ENCODE data around the gene SLIT1. TPM values are rescaled to one million over a fixed set of nuclear protein-coding genes. Genes with fewer than 3 reads are reported as not detected.
A peak's percentile ranks its signal among the peaks of the same experiment; 100 is the strongest.

The SLIT1 gene
- total and polyA plus RNA-seq, 3 donors from 2014 or later: 1.9 to 4.6 (median 2.5) TPM

DNA sequence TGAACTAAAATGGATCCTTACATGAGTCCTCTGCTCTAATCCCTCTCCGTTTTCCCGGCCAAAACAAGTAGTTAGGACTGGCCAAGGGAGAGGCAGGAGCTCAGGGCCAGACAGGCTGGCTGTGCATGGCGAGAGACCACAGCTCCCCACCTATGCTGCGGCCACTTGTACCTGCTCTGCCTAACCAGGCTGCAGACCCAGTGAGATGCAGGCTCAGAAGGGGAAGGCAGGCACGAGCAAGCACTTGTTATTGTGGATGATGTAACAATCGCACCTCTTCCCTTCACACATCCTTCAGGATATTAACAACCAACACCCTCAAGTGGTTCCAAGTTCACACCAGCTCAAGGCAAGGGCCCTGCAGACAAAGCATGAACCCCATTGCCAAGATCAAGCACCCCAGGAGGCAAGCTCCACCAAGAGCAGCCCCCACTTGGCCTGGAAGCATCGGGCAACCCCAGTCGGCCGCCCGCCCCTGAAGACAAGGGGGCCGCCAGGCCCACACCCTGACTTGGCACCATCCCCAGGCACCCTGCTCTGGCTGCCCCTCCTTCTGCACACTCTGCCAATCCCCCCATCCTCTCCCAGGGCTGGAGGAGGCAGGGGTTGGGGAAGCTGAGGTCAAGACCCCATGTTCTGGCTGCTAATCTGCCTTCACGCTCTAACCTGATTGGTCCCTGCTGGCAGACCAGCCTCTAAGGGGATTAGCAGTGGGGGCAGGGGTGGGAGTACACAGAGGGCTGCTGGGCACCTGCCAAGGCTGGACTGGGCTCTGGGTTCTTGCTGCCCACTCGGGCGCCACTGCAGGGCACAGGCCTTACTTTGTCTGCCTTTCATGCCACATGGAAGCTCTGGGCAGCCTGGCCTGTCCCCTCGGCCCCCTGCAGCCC lies 111.3 kb downstream of the SLIT1 start:
- H3K27me3 ChIP-seq: no peaks in the 10 kb centered on the region
- intact Hi-C loops (cut with DNase I; ENCODE audit: low total_unique reads): loop anchor here (5.0 kb wide), 1 partner anchor 133 kb away; no protein-coding TSS in a partner anchor
- TF ChIP-seq POLR2A (IDR thresholded peaks at IDR 0.05): no peak
- TF ChIP-seq, protein P1, sequence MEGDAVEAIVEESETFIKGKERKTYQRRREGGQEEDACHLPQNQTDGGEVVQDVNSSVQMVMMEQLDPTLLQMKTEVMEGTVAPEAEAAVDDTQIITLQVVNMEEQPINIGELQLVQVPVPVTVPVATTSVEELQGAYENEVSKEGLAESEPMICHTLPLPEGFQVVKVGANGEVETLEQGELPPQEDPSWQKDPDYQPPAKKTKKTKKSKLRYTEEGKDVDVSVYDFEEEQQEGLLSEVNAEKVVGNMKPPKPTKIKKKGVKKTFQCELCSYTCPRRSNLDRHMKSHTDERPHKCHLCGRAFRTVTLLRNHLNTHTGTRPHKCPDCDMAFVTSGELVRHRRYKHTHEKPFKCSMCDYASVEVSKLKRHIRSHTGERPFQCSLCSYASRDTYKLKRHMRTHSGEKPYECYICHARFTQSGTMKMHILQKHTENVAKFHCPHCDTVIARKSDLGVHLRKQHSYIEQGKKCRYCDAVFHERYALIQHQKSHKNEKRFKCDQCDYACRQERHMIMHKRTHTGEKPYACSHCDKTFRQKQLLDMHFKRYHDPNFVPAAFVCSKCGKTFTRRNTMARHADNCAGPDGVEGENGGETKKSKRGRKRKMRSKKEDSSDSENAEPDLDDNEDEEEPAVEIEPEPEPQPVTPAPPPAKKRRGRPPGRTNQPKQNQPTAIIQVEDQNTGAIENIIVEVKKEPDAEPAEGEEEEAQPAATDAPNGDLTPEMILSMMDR (IDR thresholded peaks at IDR 0.05): no peak

DNA sequence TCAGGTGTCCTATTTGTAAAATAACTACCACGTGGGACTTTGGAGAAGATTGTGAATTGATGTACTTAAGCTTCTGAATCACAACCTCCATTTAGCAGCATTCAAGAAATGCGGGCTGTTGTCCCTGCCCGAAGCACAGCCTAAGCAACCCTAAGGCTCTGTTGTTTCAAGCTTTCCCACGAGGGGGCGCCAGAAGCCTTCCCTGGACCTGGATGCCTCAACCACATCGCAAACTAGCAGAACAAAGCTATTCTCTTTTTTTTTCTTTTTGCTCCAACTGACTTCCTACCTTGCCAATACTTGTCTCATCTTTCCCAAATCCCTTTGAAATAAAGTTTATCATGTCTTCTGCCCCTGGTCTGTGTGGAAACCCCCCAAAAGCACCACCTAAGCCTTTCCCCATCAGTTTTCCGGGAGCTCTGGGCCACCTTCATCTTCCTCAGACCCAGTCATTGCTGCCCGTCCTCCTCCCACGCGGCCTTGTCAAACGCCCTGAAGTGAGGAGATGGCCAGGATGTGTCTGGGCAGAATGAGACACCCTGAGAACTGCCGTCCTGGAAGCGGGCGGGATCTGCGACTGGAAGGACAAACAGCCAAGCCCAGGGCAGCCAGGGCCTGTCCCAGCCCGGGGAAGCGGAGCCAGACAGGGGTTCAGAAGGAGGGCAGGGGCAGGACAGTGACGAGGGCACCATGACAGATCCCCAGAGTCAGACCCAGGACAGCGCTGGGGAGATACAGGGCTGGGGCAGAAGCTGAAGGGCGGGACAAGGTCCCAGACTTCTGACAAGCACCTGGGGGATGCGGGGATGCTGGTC lies 112.7 kb downstream of the SLIT1 start:
- Histone ChIP-seq H3K9me3 (no peaks in the 10 kb centered on the region), H3K36me3 (ENCODE audit: low read depth, missing control alignments) (no peaks in the 10 kb centered on the region), H3K27me3 (no peaks in the 10 kb centered on the region), H3K4me1 (no peaks in the 10 kb centered on the region), H3K4me3 (no peak overlapping the region), H3K27ac (no peak overlapping the region)
- TF ChIP-seq, protein P1 (IDR thresholded peaks at IDR 0.05): peak; percentile 55 to 92 (median 88)
- TF ChIP-seq POLR2A (IDR thresholded peaks at IDR 0.05): no peak
- peak; percentile 95 for DNase-seq
- intact Hi-C loops (cut with DNase I; ENCODE audit: low total_unique reads): no loop called here
- 45 to 50% methylated on average over 21 of the region's 21 CpGs for WGBS, 2 donors

More for the DNA sequence above, 111.3 kb downstream of the SLIT1 start:
- Histone ChIP-seq H3K4me1 (no peaks in the 10 kb centered on the region), H3K4me3 (no peak overlapping the region), H3K27ac (no peak overlapping the region), H3K9me3 (no peaks in the 10 kb centered on the region), H3K36me3 (ENCODE audit: low read depth, missing control alignments) (no peaks in the 10 kb centered on the region)
- DNase-seq: no peak
- WGBS, 2 donors: 74 to 80% methylated on average over 11 to 15 of the region's 15 CpGs

GRCh38 chr10:97071496-97071895 lies 114.3 kb downstream of the SLIT1 start:
- DNase-seq: no peak
- Histone ChIP-seq H3K9me3 (no peaks in the 10 kb centered on the region), H3K27ac (no peak overlapping the region), H3K36me3 (ENCODE audit: low read depth, missing control alignments) (no peaks in the 10 kb centered on the region), H3K27me3 (no peaks in the 10 kb centered on the region), H3K4me1 (no peaks in the 10 kb centered on the region), H3K4me3 (no peak overlapping the region)
- WGBS, 2 donors: 88 to 93% methylated on average over 7 of the region's 7 CpGs
- intact Hi-C loops (cut with DNase I; ENCODE audit: low total_unique reads): no loop called here
- TF ChIP-seq, protein P1 (IDR thresholded peaks at IDR 0.05): no peak
- TF ChIP-seq POLR2A (IDR thresholded peaks at IDR 0.05): no peak

DNA sequence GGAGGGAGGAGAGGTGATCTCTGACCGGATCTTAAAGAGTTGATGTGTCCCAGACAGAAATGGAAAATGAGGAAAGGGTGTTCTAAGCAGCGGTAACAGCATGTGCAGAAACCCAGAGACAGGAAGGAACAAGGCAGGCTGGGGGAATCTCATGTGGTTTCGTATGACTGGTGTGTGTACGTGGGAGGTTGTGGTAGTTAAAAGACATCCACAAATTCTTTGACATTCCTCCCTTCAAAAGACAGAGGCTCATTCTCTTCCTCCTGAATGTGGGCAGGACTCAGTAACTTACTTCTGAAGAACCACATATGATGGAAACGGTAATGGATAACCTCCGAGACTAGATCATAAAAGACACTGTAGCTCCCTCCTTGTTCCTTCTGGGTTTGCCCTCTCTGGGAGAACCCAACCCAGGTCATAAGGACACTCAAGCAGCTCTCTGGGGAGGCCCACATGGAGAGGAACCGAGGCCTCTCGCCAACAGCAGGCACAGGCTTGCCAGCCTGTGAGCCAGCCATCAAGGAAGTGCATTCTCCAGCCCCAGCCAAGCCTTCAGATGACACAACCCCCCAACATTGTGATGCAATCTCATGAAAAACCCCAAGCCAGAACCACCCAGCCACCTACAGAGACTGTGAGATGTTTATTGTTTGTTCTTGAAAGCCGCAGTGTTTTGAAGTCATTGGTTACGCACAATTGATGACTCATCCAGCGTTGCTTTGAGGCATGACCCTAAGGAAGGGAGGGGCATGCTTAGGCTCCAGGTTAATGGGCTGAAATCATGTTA lies 116.0 kb downstream of the SLIT1 start:
- no peaks in the 10 kb centered on the region for H3K36me3 ChIP-seq (ENCODE audit: low read depth, missing control alignments)
- WGBS, 2 donors: 84 to 85% methylated on average over 9 to 11 of the region's 11 CpGs
- H3K27me3 ChIP-seq: no peaks in the 10 kb centered on the region
- H3K4me3 ChIP-seq: no peak overlapping the region
- H3K4me1 ChIP-seq: no peaks in the 10 kb centered on the region
- H3K27ac ChIP-seq: no peak overlapping the region
- H3K9me3 ChIP-seq: no peaks in the 10 kb centered on the region
- DNase-seq: no peak
- TF ChIP-seq POLR2A (IDR thresholded peaks at IDR 0.05): no peak
- TF ChIP-seq, protein P1 (IDR thresholded peaks at IDR 0.05): no peak
- intact Hi-C loops (cut with DNase I; ENCODE audit: low total_unique reads): no loop called here

Measured in testis (tissue), 3 donors.